Testis (tissue), 2 donors: Measurements from ENCODE around the gene H1-8.

Source experiments
- CTCF ChIP-seq, 3 experiments: fragments of 450-650 bp in 2 of 3; fragments of 200-600 bp in 1 of 3; sonication (generic) in 1 of 3; IDR thresholded peaks; one replicate each; pipeline ENCODE4 v1.5.1; 2016 to 2019; ENCODE audit warnings: antibody characterized with exemption in 3 of 3, mild to moderate bottlenecking in 2 of 3, moderate library complexity in 1 of 3
- POLR2A ChIP-seq: fragments of 450-650 bp; IDR thresholded peaks from one replicate; pipeline ENCODE4 v1.6.1; 2017; ENCODE audit warnings: antibody characterized with exemption, mild to moderate bottlenecking, moderate library complexity

- TF ChIP-seq POLR2A: no peak
- no peak for TF ChIP-seq CTCF (IDR thresholded peaks at IDR 0.05)
Observed at GRCh38 chr3:129501630-129502029, 41.3 kb upstream of the H1-8 start.
